Activated T-cell treated with anti-CD3 and anti-CD28 coated beads, Interleukin-2, amount 50 U/mL, for 24 hours (primary cell): ENCODE measurements around the gene RNF151.
A peak's percentile ranks its signal among the peaks of the same experiment; 100 is the strongest.

Source experiments
- DNase-seq: peaks from one replicate; pipeline ENCODE4 v3.0.0-alpha.2; 2020
- H3K27ac Mint-ChIP-seq: 2 replicates; pipeline ENCODE4 v1.8.0; 2020; ENCODE audit warnings: mild to moderate bottlenecking, mixed read lengths
- H3K27me3 Mint-ChIP-seq: 2 replicates; pipeline ENCODE4 v1.8.0; 2020; ENCODE audit warnings: mixed read lengths
- H3K36me3 Mint-ChIP-seq: 2 replicates; pipeline ENCODE4 v1.8.0; 2020; ENCODE audit warnings: low read depth, mixed read lengths
- H3K4me1 Mint-ChIP-seq: 2 replicates; pipeline ENCODE4 v1.8.0; 2020; ENCODE audit warnings: low read depth, mixed read lengths
- H3K4me3 Mint-ChIP-seq: 2 replicates; pipeline ENCODE4 v1.8.0; 2020; ENCODE audit warnings: mild to moderate bottlenecking, moderate library complexity, mixed read lengths
- H3K9me3 Mint-ChIP-seq: 2 replicates; pipeline ENCODE4 v1.8.0; 2020; ENCODE audit warnings: mixed read lengths

Gene RNF151

DNA sequence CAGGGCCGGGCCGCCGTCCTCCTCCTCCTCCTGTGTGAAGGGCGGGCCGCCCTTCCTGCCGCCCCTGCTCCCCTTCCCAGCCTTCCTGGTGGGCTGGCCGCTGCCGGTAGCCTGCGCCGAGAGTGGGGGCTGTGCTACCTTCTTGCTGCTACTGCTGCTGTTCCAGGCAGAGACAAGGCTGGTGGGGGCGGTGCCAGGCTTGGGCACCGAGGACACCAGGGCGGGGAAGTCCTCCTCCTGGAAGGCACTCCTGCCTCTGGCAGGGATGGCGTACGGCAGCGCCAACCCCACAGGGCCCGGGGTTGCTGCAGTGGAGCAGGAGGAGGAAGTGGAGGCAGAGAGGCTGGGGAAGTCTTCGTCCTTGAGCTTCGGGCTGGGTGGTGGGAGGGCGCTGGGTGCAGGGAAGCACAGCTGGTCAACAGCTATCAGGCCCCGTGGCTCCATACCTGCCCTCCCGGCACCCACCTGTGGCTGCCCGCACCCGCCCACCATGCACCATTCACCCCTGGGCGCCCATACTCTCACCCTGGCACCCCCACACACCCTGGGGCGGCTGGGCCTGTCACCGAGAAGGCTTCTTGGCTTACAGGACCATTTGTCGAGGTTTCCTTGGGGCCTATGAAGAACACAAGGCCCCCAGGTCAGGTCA is 33.3 kb downstream of the RNF151 start:
- no peaks in the 10 kb centered on the region for H3K9me3 Mint-ChIP-seq
- no peak overlapping the region for H3K4me3 Mint-ChIP-seq
- no peak overlapping the region for H3K27ac Mint-ChIP-seq
- H3K4me1 Mint-ChIP-seq: peaks cover 22% of the 10 kb centered on the region
- DNase-seq: no peak
- peaks cover 83% of the 10 kb centered on the region for H3K36me3 Mint-ChIP-seq
- no peaks in the 10 kb centered on the region for H3K27me3 Mint-ChIP-seq

DNA sequence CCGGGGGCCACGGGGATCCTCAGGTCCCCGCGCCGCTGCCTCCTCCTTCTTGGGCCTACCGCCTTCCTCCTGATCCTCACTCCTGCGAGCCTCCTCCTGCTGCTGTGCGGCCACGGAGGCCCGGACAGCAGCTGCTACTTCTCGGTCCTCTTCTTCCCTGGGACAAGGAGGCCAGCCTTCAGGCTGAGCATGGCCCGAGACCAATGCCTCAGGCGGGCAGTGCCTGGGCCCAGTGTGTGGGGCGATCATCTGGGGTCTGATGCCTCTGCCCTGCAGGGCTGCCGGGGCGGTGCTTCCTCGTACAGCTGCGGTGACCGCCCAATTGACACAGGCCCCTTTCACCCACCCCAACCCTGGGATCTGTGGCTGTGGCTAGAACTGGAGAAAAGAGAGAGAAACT is 34.4 kb downstream of the RNF151 start:
- no peak for DNase-seq
- Mint-ChIP-seq H3K4me3 (no peak overlapping the region), H3K9me3 (no peaks in the 10 kb centered on the region), H3K27me3 (no peaks in the 10 kb centered on the region), H3K36me3 (peaks cover 86% of the 10 kb centered on the region), H3K4me1 (peaks cover 31% of the 10 kb centered on the region), H3K27ac (no peak overlapping the region)

DNA sequence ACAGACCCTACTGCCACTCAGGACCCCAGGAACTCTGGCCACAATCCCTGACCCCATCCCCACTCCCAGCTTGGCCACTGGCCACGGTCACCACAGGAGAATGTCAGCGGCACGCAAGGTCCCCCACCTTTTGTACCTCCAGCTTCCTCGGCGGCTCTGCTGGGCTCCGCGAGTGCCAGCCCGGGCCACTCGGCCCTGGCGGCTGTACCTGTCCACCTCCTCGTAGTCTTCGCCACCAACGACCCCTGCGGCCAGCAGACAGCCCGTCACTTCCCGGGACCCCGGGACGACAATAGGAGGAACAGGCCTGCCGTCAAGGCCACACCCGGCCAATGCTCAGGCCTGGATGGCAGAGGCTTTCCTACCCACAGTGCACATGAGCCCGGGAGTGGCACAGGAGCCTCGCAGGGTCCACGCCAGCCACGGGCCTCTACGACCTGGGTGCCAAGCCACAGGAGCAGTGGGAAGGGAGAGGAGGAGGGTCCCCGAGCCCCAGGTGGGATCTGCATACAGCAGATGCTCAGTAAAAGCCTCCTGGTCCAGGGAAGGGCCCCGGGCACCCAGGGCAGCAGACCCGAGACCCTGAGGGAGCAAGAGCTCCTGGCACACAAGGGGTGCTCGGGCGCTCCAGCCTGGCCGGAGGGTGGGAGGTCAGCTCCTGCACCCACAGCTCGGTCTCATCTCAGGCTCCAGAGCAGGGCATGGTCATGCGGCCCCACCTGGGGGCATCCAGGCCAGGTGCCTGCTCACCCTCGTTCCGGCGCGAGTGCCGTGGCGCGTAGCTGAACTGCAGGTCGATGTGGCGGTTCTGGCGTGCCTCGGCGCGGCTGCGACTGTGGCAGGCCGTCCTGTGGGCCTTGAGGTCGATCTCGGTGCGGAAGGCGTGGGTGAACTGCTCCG is 35.0 kb downstream of the RNF151 start:
- no peaks in the 10 kb centered on the region for H3K9me3 Mint-ChIP-seq
- peaks cover 31% of the 10 kb centered on the region for H3K4me1 Mint-ChIP-seq
- no peaks in the 10 kb centered on the region for H3K27me3 Mint-ChIP-seq
- H3K4me3 Mint-ChIP-seq: no peak overlapping the region
- H3K36me3 Mint-ChIP-seq: peaks cover 86% of the 10 kb centered on the region
- no peak for DNase-seq
- peak overlapping the region; percentile 47 for H3K27ac Mint-ChIP-seq

DNA sequence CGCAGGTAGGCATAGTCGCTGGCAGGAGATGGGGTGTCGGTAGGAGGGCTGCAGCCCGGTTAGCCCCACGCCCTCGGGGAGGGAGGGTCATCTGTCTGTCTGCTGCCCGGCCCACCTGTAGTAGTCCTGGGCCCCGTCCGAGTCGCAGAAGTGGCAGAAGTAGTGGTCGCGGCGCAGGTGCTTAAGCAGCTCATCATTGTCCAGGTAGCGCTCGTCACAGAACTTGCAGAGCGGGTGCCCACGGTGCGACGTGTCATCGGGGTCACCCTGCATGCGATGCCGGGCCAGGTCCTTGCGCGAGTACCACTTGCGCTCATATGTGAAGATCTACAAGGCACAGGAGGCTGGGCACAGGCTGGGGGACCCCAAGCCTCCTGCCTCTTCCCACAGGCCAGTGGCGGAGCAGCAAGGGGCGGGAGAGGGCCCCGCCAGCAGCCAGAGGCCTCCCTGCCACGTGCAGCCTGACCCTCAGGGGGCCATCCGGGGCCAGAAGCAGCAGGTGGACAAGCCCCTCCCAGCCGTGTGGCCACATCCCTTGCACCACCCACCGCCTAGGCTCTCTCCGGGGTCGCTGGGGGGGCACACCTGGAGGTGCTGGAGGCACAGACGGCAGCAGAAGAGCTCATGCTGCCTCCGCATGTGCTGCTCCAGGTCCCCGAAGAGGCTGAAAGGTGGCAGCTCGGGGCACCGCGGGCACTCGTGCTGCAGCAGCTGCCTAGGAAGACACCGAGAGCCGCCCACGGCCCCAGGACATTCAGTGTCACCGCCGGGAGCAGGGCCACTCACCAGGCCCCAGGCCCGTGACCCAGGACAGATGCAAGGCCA is 36.0 kb downstream of the RNF151 start:
- Mint-ChIP-seq H3K27me3 (no peaks in the 10 kb centered on the region), H3K27ac (peak overlapping the region; percentile 50), H3K9me3 (no peaks in the 10 kb centered on the region), H3K4me3 (no peak overlapping the region), H3K36me3 (peaks cover 86% of the 10 kb centered on the region), H3K4me1 (peaks cover 36% of the 10 kb centered on the region)
- no peak for DNase-seq

- H3K36me3 Mint-ChIP-seq: peaks cover 86% of the 10 kb centered on the region
- no peak for DNase-seq
- peaks cover 42% of the 10 kb centered on the region for H3K4me1 Mint-ChIP-seq
- H3K4me3 Mint-ChIP-seq: no peak overlapping the region
- no peaks in the 10 kb centered on the region for H3K27me3 Mint-ChIP-seq
- no peak overlapping the region for H3K27ac Mint-ChIP-seq
- no peaks in the 10 kb centered on the region for H3K9me3 Mint-ChIP-seq
Observed at GRCh38 chr16:2003231-2003826, 36.7 kb downstream of the RNF151 start.

DNA sequence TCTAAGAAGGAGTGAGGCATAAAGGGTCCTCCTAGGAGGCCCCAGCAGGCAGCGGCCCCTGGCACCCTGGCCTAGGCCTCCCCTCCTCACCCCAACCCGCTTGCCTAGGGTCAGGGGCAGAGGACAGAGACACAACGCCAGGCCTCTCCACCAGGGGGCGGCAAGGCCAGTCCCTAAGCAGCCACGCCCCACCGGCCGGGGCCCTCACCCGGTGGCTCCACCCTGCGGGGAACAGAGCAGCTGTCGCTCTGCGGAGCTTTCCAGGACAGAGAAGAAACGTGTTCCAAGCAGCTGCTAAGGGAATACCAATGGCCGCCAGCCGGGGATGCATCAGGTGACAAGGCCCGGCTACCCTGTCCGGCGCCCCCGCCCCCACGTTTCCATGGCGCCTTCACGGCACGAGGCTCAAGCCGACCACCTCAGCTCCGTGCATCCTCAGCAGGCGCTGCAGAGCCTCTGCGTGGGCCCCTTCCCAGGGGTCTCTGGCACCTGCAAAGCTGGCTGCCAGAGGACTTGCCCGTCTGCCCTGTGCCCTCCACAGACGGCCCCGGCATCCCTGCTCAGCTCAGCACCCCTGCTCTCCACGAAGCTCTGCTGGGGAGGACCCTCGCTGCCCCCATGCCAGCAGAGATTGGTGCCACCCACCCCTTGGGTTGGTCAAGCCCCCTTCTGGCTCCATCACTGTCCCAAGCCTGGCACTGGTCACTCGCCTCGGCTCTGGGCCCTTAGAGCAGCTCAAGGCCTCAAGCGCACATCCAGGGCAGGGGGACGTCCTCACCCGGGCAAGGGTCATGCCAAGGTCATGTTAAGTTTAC is 37.4 kb downstream of the RNF151 start:
- Mint-ChIP-seq H3K4me3 (no peak overlapping the region), H3K27ac (peak overlapping the region; percentile 26), H3K36me3 (peaks cover 86% of the 10 kb centered on the region)

GRCh38 chr16:2004795-2005517 is 38.3 kb downstream of the RNF151 start:
- Mint-ChIP-seq H3K27me3 (no peaks in the 10 kb centered on the region), H3K4me3 (no peak overlapping the region), H3K4me1 (peaks cover 47% of the 10 kb centered on the region), H3K9me3 (no peaks in the 10 kb centered on the region), H3K27ac (no peak overlapping the region), H3K36me3 (peaks cover 81% of the 10 kb centered on the region)
- no peak for DNase-seq

More for the DNA sequence above, 37.4 kb downstream of the RNF151 start:
- no peaks in the 10 kb centered on the region for H3K9me3 Mint-ChIP-seq
- peaks cover 47% of the 10 kb centered on the region for H3K4me1 Mint-ChIP-seq
- H3K27me3 Mint-ChIP-seq: no peaks in the 10 kb centered on the region
- peak; percentile 91 for DNase-seq

- Mint-ChIP-seq H3K27ac (peak overlapping the region; percentile 44), H3K36me3 (peaks cover 80% of the 10 kb centered on the region)
- DNase-seq: no peak
Observed at GRCh38 chr16:2005646-2006045, 39.0 kb downstream of the RNF151 start.

DNA sequence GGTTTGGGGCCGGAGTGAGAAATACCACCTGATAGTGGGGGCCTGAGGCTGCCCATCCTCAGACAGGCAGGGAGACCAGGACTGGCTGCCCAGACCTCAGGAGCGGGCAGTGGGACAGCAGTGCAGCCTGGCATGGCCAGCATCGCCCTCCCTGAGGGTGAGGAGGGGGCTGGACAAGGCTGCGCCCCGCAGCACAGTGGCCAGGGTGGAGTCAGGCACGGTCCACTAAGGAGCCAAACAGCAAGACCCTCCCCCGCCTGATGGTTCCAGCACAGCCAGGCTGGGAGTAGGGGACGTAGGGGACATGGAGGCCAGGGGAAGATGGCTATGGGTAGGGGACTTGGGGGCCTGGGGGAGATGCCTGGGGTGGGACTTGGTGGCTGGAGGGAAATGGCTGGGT is 39.7 kb downstream of the RNF151 start:
- no peaks in the 10 kb centered on the region for H3K27me3 Mint-ChIP-seq
- H3K27ac Mint-ChIP-seq: peak overlapping the region; percentile 81
- H3K9me3 Mint-ChIP-seq: no peaks in the 10 kb centered on the region
- peaks cover 52% of the 10 kb centered on the region for H3K4me1 Mint-ChIP-seq
- DNase-seq: no peak
- peak overlapping the region; percentile 54 for H3K4me3 Mint-ChIP-seq
- H3K36me3 Mint-ChIP-seq: peaks cover 73% of the 10 kb centered on the region

More at GRCh38 chr16:2005646-2006045, 39.0 kb downstream of the RNF151 start:
- Mint-ChIP-seq H3K4me1 (peaks cover 52% of the 10 kb centered on the region), H3K9me3 (no peaks in the 10 kb centered on the region), H3K27me3 (no peaks in the 10 kb centered on the region), H3K4me3 (peak overlapping the region; percentile 54)

DNA sequence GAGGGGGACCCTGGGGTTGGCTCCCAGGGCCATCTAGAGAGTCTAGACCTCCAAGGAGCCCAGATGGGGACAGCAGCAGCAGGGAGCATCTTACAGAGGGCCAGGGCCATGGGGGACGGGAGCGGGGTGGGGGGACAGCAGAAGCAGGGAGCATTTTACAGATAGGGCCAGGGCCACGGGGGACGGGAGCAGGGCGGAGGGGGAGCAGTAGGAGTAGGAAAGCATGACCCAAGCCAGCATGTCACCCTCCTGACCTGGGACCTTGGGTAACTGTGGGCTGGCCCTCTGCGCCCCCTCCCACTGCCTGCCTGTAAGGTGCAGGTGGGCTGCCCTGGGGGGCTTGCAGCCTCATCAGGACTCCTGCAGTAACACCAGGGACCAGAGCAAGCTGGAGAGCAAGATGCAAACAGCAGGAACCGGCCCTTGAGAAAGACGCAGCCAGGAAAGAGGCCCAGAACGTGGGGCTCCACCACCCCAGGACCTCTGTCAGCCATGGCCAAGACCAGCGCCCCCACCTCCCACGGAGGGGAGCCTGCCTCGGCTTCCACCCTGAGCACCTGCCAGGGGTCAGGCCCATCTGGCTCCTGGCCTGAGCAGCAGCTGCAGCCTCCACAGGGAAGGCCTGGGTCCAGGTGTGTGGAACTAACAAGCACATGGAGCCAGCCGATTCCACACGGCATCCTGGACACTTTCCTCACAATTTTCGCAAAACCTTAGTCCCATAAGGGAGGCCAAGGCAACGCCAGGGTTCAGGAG is 40.6 kb downstream of the RNF151 start:
- Mint-ChIP-seq H3K4me1 (peaks cover 54% of the 10 kb centered on the region), H3K4me3 (peak overlapping the region; percentile 90), H3K36me3 (peaks cover 65% of the 10 kb centered on the region), H3K27me3 (no peaks in the 10 kb centered on the region), H3K9me3 (no peaks in the 10 kb centered on the region), H3K27ac (peak overlapping the region; percentile 93)
- DNase-seq: no peak

DNA sequence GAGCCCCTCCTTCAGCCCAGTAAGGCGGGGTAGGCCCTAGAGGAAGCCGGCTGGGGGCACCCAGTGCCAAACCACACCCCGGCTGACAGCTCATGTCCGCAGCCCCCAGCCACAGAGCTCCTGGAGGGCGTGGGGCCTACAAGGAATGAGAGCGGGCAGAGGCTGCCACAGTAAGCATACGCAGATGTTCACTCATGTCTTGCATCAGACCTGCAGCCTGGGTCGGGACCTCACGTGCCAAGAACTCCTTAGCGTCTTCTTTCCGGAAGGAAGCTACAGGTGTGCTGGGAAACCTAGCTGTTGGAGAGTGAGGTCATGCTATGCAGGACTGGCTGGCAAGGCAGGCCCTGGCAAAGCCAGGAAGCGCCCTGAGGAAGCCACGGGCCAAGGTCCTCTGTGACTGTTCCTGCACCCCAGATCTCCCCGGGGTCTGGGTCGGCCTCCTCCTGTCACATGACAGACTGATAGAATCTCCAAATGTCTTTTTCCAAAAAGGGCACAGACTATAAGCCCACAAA is 41.4 kb downstream of the RNF151 start:
- no peak for DNase-seq

GRCh38 chr16:2008631-2009163 is 42.0 kb downstream of the RNF151 start:
- Mint-ChIP-seq H3K27me3 (no peaks in the 10 kb centered on the region), H3K36me3 (peaks cover 55% of the 10 kb centered on the region), H3K27ac (peak overlapping the region; percentile 93), H3K4me3 (peak overlapping the region; percentile 90), H3K4me1 (peaks cover 54% of the 10 kb centered on the region), H3K9me3 (no peaks in the 10 kb centered on the region)
- DNase-seq: peak; percentile 62

More for the DNA sequence above, 41.4 kb downstream of the RNF151 start:
- Mint-ChIP-seq H3K9me3 (no peaks in the 10 kb centered on the region), H3K4me1 (peaks cover 54% of the 10 kb centered on the region), H3K4me3 (peak overlapping the region; percentile 90), H3K36me3 (peaks cover 60% of the 10 kb centered on the region), H3K27ac (peak overlapping the region; percentile 93), H3K27me3 (no peaks in the 10 kb centered on the region)
